HG03575 (cell line): ENCODE measurements around the gene TMEM150A.
A peak's percentile ranks its signal among the peaks of the same experiment; 100 is the strongest.
"Not testable (repeated sequence)": the region's sequence is repeated elsewhere in the genome, so short reads cannot be mapped to it uniquely, and the experiment has no call there.

Source experiments
- ATAC-seq: cut with Tn5 transposase; IDR thresholded peaks from one replicate; pipeline ENCODE4 v1.9.1; 2021; ENCODE audit not compliant: unreplicated experiment, insufficient number of reproducible peaks, low FRiP score; ENCODE audit errors: extremely low read depth

The TMEM150A gene

GRCh38 chr2:85578243-85579180, 24.0 kb downstream of the TMEM150A start:
- no peak for ATAC-seq

- no peak for ATAC-seq
Observed at GRCh38 chr2:85577386-85578242, 24.9 kb downstream of the TMEM150A start, which contains the start of gene VAMP8. Gene VAMP8 (plus strand): TSS chr2:85577586. CDS start chr2:85577647, 61 bp downstream.

GRCh38 chr2:85577063-85577385, 25.5 kb downstream of the TMEM150A start:
- ATAC-seq, result no peak

GRCh38 chr2:85575739-85576138, 26.8 kb downstream of the TMEM150A start:
- no peak for ATAC-seq

- no peak for ATAC-seq
Observed at GRCh38 chr2:85566265-85566664, 36.2 kb downstream of the TMEM150A start.

- no peak for ATAC-seq
Observed at GRCh38 chr2:85564144-85564563, 38.3 kb downstream of the TMEM150A start.

GRCh38 chr2:85561280-85562212, 41.0 kb downstream of the TMEM150A start, which contains the start of gene GGCX:
Gene GGCX (minus strand): TSS chr2:85561493. CDS start chr2:85561428, 65 bp downstream.
- peak; percentile 45 for ATAC-seq

- ATAC-seq, result no peak
Observed at GRCh38 chr2:85560812-85561279, 41.7 kb downstream of the TMEM150A start.

GRCh38 chr2:85560403-85560726, 42.1 kb downstream of the TMEM150A start:
- not testable (repeated sequence) for ATAC-seq

- no peak for ATAC-seq
Observed at GRCh38 chr2:85558160-85558559, 44.3 kb downstream of the TMEM150A start.

- ATAC-seq, result no peak
Observed at GRCh38 chr2:85557130-85557529, 45.4 kb downstream of the TMEM150A start.

- ATAC-seq, result no peak
Observed at GRCh38 chr2:85554980-85555612, 47.4 kb downstream of the TMEM150A start.

GRCh38 chr2:85553184-85553583, 49.3 kb downstream of the TMEM150A start:
- ATAC-seq, result no peak

GRCh38 chr2:85551698-85552678, 50.5 kb downstream of the TMEM150A start:
- ATAC-seq, result no peak

- no peak for ATAC-seq
Observed at GRCh38 chr2:85550486-85550885, 52.0 kb downstream of the TMEM150A start.

GRCh38 chr2:85549826-85550225, 52.7 kb downstream of the TMEM150A start:
- no peak for ATAC-seq

- no peak for ATAC-seq
Observed at GRCh38 chr2:85549095-85549494, 53.4 kb downstream of the TMEM150A start.
